Caco-2 (cell line): ENCODE measurements around the gene PUS1. TPM values are rescaled to one million over a fixed set of nuclear protein-coding genes. Genes with fewer than 3 reads are reported as not detected.

Experiments used
- BruUV-seq: library from RNA; stranded (reverse); fragments of 400-500 nt; replicated peaks from 2 replicates; lab custom pipeline; 2021; lab: Mats Ljungman, UMichigan
- CTCF ChIA-PET: fragments of 300-600 bp; sonication (Branson Sonifier 250); formaldehyde crosslinking; loops from one replicate; lab custom pipeline; 2022; ENCODE audit warnings: antibody characterized with exemption; lab: Charles Lee
- POLR2A ChIA-PET: fragments of 300-600 bp; sonication (Branson Sonifier 250); formaldehyde crosslinking; loops from one replicate; lab custom pipeline; 2022; ENCODE audit warnings: antibody characterized with exemption; lab: Charles Lee
- DNase-seq, 2 experiments: peaks; one replicate each; pipeline versions ENCODE4 v3.0.0 to v3.0.0-alpha.2; 2020 to 2022
- H3K27me3 ChIP-seq: replicated peaks from 2 replicates; pipeline ENCODE4 v1.6.0; 2011; ENCODE audit warnings: low read length; ENCODE audit not compliant: control insufficient read depth, insufficient read depth
- H3K36me3 ChIP-seq: 2 replicates; pipeline ENCODE4 v1.5.1; 2011; ENCODE audit warnings: low read length; ENCODE audit not compliant: control insufficient read depth, insufficient read depth
- H3K4me1 ChIP-seq: fragments of 250-450 bp; sonication (Bioruptor Pico); 2 replicates; pipeline ENCODE4 v1.5.1; 2020; ENCODE audit warnings: mild to moderate bottlenecking
- H3K4me3 ChIP-seq: 2 replicates; pipeline ENCODE4 v1.5.1; 2011; ENCODE audit warnings: low read depth, mild to moderate bottlenecking, control low read depth, low read length
- H3K9me3 ChIP-seq: fragments of 250-450 bp; sonication (Bioruptor Pico); 2 replicates; pipeline ENCODE4 v1.5.1; 2020; ENCODE audit warnings: mild to moderate bottlenecking, moderate library complexity
- H3K27ac Mint-ChIP-seq: one replicate; pipeline ENCODE4 v1.8.0; 2022; ENCODE audit warnings: mixed read lengths; ENCODE audit not compliant: unreplicated experiment
- H3K27me3 Mint-ChIP-seq: one replicate; pipeline ENCODE4 v1.8.0; 2022; ENCODE audit warnings: mixed read lengths; ENCODE audit not compliant: insufficient read depth, unreplicated experiment
- H3K36me3 Mint-ChIP-seq: one replicate; pipeline ENCODE4 v1.8.0; 2022; ENCODE audit warnings: mild to moderate bottlenecking, mixed read lengths; ENCODE audit not compliant: insufficient read depth, unreplicated experiment
- H3K4me1 Mint-ChIP-seq: one replicate; pipeline ENCODE4 v1.8.0; 2022; ENCODE audit warnings: low read depth, mixed read lengths; ENCODE audit not compliant: unreplicated experiment
- H3K4me3 Mint-ChIP-seq: one replicate; pipeline ENCODE4 v1.8.0; 2022; ENCODE audit warnings: mild to moderate bottlenecking, moderate library complexity, mixed read lengths; ENCODE audit not compliant: unreplicated experiment
- H3K9me3 Mint-ChIP-seq: one replicate; pipeline ENCODE4 v1.8.0; 2022; ENCODE audit warnings: mixed read lengths; ENCODE audit not compliant: unreplicated experiment
- CTCF ChIP-seq, 2 experiments: fragments of 200-600 bp in 1 of 2; IDR thresholded peaks; 1 replicate in 1 of 2; 2 replicates in 1 of 2; pipeline versions ENCODE4 v1.5.1 to v1.8.0; 2011 to 2022; ENCODE audit warnings: antibody characterized with exemption in 1 of 2, control low read depth in 1 of 2, inconsistent platforms in 1 of 2, low read depth in 1 of 2, low read length in 1 of 2, mild to moderate bottlenecking in 1 of 2, moderate library complexity in 1 of 2; ENCODE audit not compliant: insufficient read depth in 1 of 2, severe bottlenecking in 1 of 2, unreplicated experiment in 1 of 2
- intact Hi-C: fragments of 100-400 bp; cut with micrococcal nuclease; formaldehyde crosslinking; loops from one replicate; pipeline ENCODE4 v1.10.0; 2022; ENCODE audit not compliant: unreplicated experiment
- total RNA-seq: library from RNA; stranded (reverse); gene quantifications from 2 replicates; pipeline ENCODE4 v1.2.3, GENCODE V29; 2022

The PUS1 gene
- total RNA-seq, 1 experiment from 2014 or later = 71.9 TPM

GRCh38 chr12:131911028-131911650, 17.9 kb upstream of the PUS1 start:
- no peak for DNase-seq
- no peak for TF ChIP-seq CTCF (IDR thresholded peaks at IDR 0.05; ENCODE audit: insufficient read depth in 1 of 2, low read depth in 1 of 2, low read length in 1 of 2, severe bottlenecking in 1 of 2, unreplicated experiment in 1 of 2)
- intact Hi-C loops = no loop called here
- Histone ChIP-seq H3K4me1 (no peaks in the 10 kb centered on the region), H3K27me3 (no peaks in the 10 kb centered on the region), H3K4me3 (no peak overlapping the region), H3K36me3 (no peaks in the 10 kb centered on the region; the same call in 1 of the 2 replicates), H3K9me3 (no peaks in the 10 kb centered on the region)
- Mint-ChIP-seq H3K9me3 (no peaks in the 10 kb centered on the region), H3K36me3 (peaks cover 24% of the 10 kb centered on the region), H3K27ac (no peak overlapping the region), H3K4me1 (no peaks in the 10 kb centered on the region), H3K27me3 (no peaks in the 10 kb centered on the region), H3K4me3 (no peak overlapping the region)
- ChIA-PET CTCF (no interaction called here), POLR2A (no interaction called here)
- no TSS peak for BruUV-seq

- intact Hi-C loops = no loop called here
- H3K4me1 ChIP-seq = no peaks in the 10 kb centered on the region
- no peaks in the 10 kb centered on the region; the same call in 1 of the 2 replicates for H3K36me3 ChIP-seq
- no peaks in the 10 kb centered on the region for H3K9me3 Mint-ChIP-seq
- H3K27ac Mint-ChIP-seq = no peak overlapping the region
- DNase-seq = no peak
- BruUV-seq = no TSS peak
- H3K4me3 ChIP-seq = no peak overlapping the region
- no peak for TF ChIP-seq CTCF (IDR thresholded peaks at IDR 0.05; ENCODE audit: insufficient read depth in 1 of 2, low read depth in 1 of 2, low read length in 1 of 2, severe bottlenecking in 1 of 2, unreplicated experiment in 1 of 2)
- ChIA-PET POLR2A (no interaction called here), CTCF (no interaction called here)
- no peaks in the 10 kb centered on the region for H3K9me3 ChIP-seq
- no peaks in the 10 kb centered on the region for H3K4me1 Mint-ChIP-seq
- no peaks in the 10 kb centered on the region for H3K27me3 ChIP-seq
- H3K27me3 Mint-ChIP-seq = no peaks in the 10 kb centered on the region
- no peak overlapping the region for H3K4me3 Mint-ChIP-seq
- peaks cover 29% of the 10 kb centered on the region for H3K36me3 Mint-ChIP-seq
These were observed 17.1 kb upstream of the PUS1 start for GRCh38 chr12:131911851-131912477.

- intact Hi-C loops = no loop called here
- TF ChIP-seq CTCF (IDR thresholded peaks at IDR 0.05; ENCODE audit: insufficient read depth in 1 of 2, low read depth in 1 of 2, low read length in 1 of 2, severe bottlenecking in 1 of 2, unreplicated experiment in 1 of 2) = peak in 1 of 2 experiments; percentile 25
- no peaks in the 10 kb centered on the region for H3K9me3 ChIP-seq
- no peaks in the 10 kb centered on the region for H3K27me3 ChIP-seq
- Mint-ChIP-seq H3K4me3 (no peak overlapping the region), H3K27me3 (no peaks in the 10 kb centered on the region), H3K36me3 (peaks cover 29% of the 10 kb centered on the region), H3K4me1 (no peaks in the 10 kb centered on the region), H3K9me3 (no peaks in the 10 kb centered on the region), H3K27ac (no peak overlapping the region)
- H3K36me3 ChIP-seq = no peaks in the 10 kb centered on the region; the same call in 1 of the 2 replicates
- no peaks in the 10 kb centered on the region for H3K4me1 ChIP-seq
- POLR2A ChIA-PET = no interaction called here
- H3K4me3 ChIP-seq = no peak overlapping the region
- no peak for DNase-seq
- no TSS peak for BruUV-seq
- CTCF ChIA-PET = no interaction called here
These were observed 16.4 kb upstream of the PUS1 start for GRCh38 chr12:131912518-131913274.
